Natural killer cell (primary cell): ENCODE data around the gene ATF6. TPM values are rescaled to one million over a fixed set of nuclear protein-coding genes. Genes with fewer than 3 reads are reported as not detected.

Experiments
- ATAC-seq, 3 donors: fragments of 150-1000 bp in 2 of 3; fragments of 200-7000 bp in 1 of 3; cut with Tn5 transposase; 1 replicate in 1 of 3; 2 replicates in 2 of 3; pipeline ENCODE4 v1.10.0; 2021; ENCODE audit warnings: mild to moderate bottlenecking in 2 of 3, moderate library complexity in 2 of 3
- DNase-seq, 2 donors: peaks; one replicate each; pipeline versions ENCODE4 v3.0.0 to v3.0.0-alpha.2; 2013 to 2021; ENCODE audit warnings: mixed read lengths in 1 of 2
- H3K27ac ChIP-seq: one replicate; pipeline ENCODE4 v1.5.1; 2013; ENCODE audit warnings: mild to moderate bottlenecking, low read length
- H3K27me3 ChIP-seq: one replicate; pipeline ENCODE4 v1.6.1; 2013; ENCODE audit warnings: low read length; ENCODE audit not compliant: control insufficient read depth, insufficient read depth
- H3K36me3 ChIP-seq: one replicate; pipeline ENCODE4 v1.6.1; 2013; ENCODE audit warnings: low read length; ENCODE audit not compliant: control insufficient read depth, insufficient read depth
- H3K4me1 ChIP-seq: one replicate; pipeline ENCODE4 v1.6.1; 2013; ENCODE audit warnings: low read length; ENCODE audit not compliant: control insufficient read depth, insufficient read depth
- H3K4me3 ChIP-seq: one replicate; pipeline ENCODE4 v1.5.1; 2013; ENCODE audit warnings: low read length
- H3K9me3 ChIP-seq: one replicate; pipeline ENCODE4 v1.6.1; 2013; ENCODE audit warnings: low read length; ENCODE audit not compliant: control insufficient read depth, insufficient read depth
- H3K27ac Mint-ChIP-seq, 2 donors: one replicate each; pipeline ENCODE4 v1.8.0; 2022; ENCODE audit warnings: mild to moderate bottlenecking in 2 of 2, mixed read lengths in 2 of 2, moderate library complexity in 1 of 2
- H3K27me3 Mint-ChIP-seq, 2 donors: one replicate each; pipeline ENCODE4 v1.8.0; 2022; ENCODE audit warnings: low read depth in 2 of 2, mixed read lengths in 2 of 2
- H3K36me3 Mint-ChIP-seq: one replicate; pipeline ENCODE4 v1.8.0; 2022; ENCODE audit warnings: mixed read lengths
- H3K4me1 Mint-ChIP-seq, 2 donors: one replicate each; pipeline ENCODE4 v1.8.0; 2022; ENCODE audit warnings: mixed read lengths in 2 of 2
- H3K4me3 Mint-ChIP-seq: one replicate; pipeline ENCODE4 v1.8.0; 2022; ENCODE audit warnings: mild to moderate bottlenecking, moderate library complexity, mixed read lengths
- H3K9me3 Mint-ChIP-seq, 2 donors: one replicate each; pipeline ENCODE4 v1.8.0; 2022; ENCODE audit warnings: mixed read lengths in 2 of 2
- WGBS: methylation state at CpG from one replicate; pipeline ENCODE4 v1.1.7; 2013; ENCODE audit warnings: missing lambda C conversion rate; ENCODE audit not compliant: insufficient coverage; 5-methylcytosine and 5-hydroxymethylcytosine counted together
- intact Hi-C: fragments of 100-400 bp; cut with micrococcal nuclease; formaldehyde crosslinking; loops from one replicate; pipeline ENCODE4 v1.14.2; 2022
- total RNA-seq, 4 donors: library from RNA; stranded (reverse); fragments of 120-200 nt in 1 of 4; gene quantifications; one replicate each; pipeline versions ENCODE4 v1.2.3 to v1.2.4, GENCODE V29; 2013 to 2022
- TF ChIP-seq, protein P1 (sequence below): fragments of 200-600 bp; IDR thresholded peaks from one replicate; pipeline ENCODE4 v1.8.0; 2022; ENCODE audit warnings: antibody characterized with exemption

Gene ATF6, protein sequence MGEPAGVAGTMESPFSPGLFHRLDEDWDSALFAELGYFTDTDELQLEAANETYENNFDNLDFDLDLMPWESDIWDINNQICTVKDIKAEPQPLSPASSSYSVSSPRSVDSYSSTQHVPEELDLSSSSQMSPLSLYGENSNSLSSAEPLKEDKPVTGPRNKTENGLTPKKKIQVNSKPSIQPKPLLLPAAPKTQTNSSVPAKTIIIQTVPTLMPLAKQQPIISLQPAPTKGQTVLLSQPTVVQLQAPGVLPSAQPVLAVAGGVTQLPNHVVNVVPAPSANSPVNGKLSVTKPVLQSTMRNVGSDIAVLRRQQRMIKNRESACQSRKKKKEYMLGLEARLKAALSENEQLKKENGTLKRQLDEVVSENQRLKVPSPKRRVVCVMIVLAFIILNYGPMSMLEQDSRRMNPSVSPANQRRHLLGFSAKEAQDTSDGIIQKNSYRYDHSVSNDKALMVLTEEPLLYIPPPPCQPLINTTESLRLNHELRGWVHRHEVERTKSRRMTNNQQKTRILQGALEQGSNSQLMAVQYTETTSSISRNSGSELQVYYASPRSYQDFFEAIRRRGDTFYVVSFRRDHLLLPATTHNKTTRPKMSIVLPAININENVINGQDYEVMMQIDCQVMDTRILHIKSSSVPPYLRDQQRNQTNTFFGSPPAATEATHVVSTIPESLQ
- 10 to 100 TPM; 16.8 to 25.0 (median 21.8) TPM for total RNA-seq
- total RNA-seq (2013): 30.8 TPM

DNA sequence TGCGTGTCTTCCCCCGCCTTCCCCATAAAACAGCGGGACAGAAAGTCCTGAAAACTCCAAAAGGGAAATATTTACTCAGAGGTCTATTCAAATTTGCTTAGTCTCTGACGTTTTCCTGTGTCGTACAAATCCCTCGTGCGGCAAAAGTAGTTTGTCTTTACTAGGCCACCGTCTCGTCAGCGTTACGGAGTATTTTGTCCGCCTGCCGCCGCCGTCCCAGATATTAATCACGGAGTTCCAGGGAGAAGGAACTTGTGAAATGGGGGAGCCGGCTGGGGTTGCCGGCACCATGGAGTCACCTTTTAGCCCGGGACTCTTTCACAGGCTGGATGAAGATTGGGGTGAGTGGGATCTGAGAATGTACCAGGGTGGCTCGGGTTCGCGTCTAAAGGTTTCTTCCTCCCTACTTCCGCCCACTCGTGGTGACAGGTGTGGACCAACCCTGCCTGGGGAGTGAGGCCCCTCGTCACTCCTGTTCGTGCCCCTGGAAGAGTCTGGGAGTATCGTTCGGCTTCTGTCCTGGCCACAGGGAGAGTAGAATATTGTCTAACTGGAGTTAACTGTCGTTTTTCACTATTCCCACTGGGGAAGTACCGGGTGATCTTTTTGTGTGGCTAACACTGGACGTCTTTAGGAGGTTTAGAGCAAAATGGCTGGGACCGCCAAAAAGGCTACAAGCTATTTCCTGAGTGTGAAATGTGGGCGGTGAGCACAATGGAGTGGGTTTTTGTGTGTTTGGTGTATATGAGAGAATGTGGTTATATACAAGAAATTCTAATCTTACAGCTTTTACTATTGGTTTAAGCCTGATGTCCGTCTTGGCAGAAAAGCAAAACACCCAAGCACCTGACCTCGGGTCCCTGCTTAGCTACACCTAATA lies at the start of gene ATF6:
TSS of gene ATF6 (plus strand) at position 219 of the 880 bp plus-strand sequence. CDS start at position 260, 41 bp downstream.
- peak within 1 kb of the TSS; percentile 85 for H3K27ac ChIP-seq
- H3K9me3 ChIP-seq: no peaks in the 10 kb centered on the region
- H3K4me3 ChIP-seq: peak within 1 kb of the TSS; percentile 79
- Mint-ChIP-seq H3K36me3 (no peaks in the 10 kb centered on the region), H3K4me1 (peaks cover 35 to 36% of the 10 kb centered on the region in 2 donors), H3K4me3 (peak within 1 kb of the TSS; percentile 96), H3K27me3 (no peaks in the 10 kb centered on the region), H3K27ac (peak within 1 kb of the TSS; percentile 94 to 97), H3K9me3 (no peaks in the 10 kb centered on the region)
- DNase-seq (peak; percentile 77 to 91), ATAC-seq (peak; percentile 76 to 87 (median 79))
- H3K27me3 ChIP-seq: no peaks in the 10 kb centered on the region
- WGBS: under 1% methylated on average over 34 of the region's 35 CpGs
- intact Hi-C loops: no loop called here
- H3K36me3 ChIP-seq: no peaks in the 10 kb centered on the region
- TF ChIP-seq, protein P1, sequence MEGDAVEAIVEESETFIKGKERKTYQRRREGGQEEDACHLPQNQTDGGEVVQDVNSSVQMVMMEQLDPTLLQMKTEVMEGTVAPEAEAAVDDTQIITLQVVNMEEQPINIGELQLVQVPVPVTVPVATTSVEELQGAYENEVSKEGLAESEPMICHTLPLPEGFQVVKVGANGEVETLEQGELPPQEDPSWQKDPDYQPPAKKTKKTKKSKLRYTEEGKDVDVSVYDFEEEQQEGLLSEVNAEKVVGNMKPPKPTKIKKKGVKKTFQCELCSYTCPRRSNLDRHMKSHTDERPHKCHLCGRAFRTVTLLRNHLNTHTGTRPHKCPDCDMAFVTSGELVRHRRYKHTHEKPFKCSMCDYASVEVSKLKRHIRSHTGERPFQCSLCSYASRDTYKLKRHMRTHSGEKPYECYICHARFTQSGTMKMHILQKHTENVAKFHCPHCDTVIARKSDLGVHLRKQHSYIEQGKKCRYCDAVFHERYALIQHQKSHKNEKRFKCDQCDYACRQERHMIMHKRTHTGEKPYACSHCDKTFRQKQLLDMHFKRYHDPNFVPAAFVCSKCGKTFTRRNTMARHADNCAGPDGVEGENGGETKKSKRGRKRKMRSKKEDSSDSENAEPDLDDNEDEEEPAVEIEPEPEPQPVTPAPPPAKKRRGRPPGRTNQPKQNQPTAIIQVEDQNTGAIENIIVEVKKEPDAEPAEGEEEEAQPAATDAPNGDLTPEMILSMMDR: no peak
- peaks cover 21% of the 10 kb centered on the region for H3K4me1 ChIP-seq

DNA sequence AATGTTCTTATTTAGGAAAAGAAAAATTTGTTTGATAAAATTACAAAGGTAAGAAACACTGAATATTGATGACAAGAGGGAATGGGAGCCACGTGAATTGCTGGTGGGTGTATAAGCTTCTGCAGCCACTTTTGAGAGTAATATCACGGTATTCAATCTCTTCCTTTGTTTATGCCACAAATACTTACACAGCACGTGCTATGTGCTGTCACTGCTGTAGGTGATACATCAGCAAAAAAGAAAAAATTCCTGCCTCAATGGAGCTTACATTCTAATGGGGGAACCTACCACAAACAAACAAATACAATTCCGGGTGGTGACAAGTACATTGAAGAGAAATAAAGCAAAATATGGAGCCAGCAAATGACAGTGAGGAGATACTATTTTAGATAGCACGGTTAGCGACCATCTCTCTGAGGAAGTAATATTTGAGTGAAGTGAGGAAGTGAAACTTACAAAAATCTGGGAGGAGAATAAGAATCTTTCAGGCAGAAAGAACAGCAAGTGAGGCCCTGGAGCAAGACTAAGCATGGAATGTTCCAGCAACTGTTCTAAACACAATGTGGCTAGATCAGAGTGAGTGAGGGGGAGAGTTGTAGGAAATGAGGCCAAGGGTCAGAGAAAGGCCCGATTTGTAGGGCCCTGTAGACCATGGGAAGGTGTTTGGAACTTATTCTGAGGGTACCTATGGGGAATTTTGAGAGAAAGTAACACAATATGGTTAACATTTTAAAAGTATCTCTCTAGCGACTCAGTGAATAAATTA lies 47.4 kb upstream of the ATF6 start:
- no peak overlapping the region for H3K4me3 Mint-ChIP-seq
- peaks cover 0 to 8% of the 10 kb centered on the region in 2 donors for H3K27me3 Mint-ChIP-seq
- Histone ChIP-seq H3K4me1 (peaks cover 7% of the 10 kb centered on the region), H3K9me3 (no peaks in the 10 kb centered on the region), H3K36me3 (no peaks in the 10 kb centered on the region), H3K27me3 (no peaks in the 10 kb centered on the region), H3K27ac (no peak overlapping the region), H3K4me3 (no peak overlapping the region)
- intact Hi-C loops: no loop called here
- DNase-seq (no peak), ATAC-seq (no peak)
- TF ChIP-seq, protein P1: no peak
- WGBS: 48% methylated on average over 6 of the region's 8 CpGs
- H3K9me3 Mint-ChIP-seq: no peaks in the 10 kb centered on the region
- peak overlapping the region in 1 of 2 donors; percentile 31 for H3K27ac Mint-ChIP-seq
- peaks cover 12 to 34% of the 10 kb centered on the region in 2 donors for H3K4me1 Mint-ChIP-seq
- no peaks in the 10 kb centered on the region for H3K36me3 Mint-ChIP-seq

DNA sequence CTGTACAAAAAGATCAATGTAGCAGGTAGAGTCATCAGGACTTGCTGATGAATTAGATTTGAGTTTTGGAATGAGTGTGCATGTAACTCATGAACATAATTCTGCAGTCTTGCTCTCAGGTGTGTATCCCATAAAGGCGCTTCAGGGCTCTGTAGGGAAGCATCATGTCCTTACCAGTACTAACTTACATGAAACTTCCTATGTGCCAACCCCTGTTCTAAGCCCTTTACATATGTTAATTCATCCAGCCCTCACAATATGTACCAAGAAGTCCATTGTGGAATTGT lies 46.9 kb upstream of the ATF6 start:
- 100% methylated on average over 1 of the region's 1 CpG for WGBS
- H3K36me3 ChIP-seq: no peaks in the 10 kb centered on the region
- peaks cover 17 to 39% of the 10 kb centered on the region in 2 donors for H3K4me1 Mint-ChIP-seq
- no peaks in the 10 kb centered on the region for H3K27me3 ChIP-seq
- no peaks in the 10 kb centered on the region for H3K9me3 Mint-ChIP-seq
- no peaks in the 10 kb centered on the region for H3K36me3 Mint-ChIP-seq
- peak overlapping the region in 1 of 2 donors; percentile 31 for H3K27ac Mint-ChIP-seq
- DNase-seq (no peak), ATAC-seq (no peak)
- H3K9me3 ChIP-seq: no peaks in the 10 kb centered on the region
- H3K27me3 Mint-ChIP-seq: peaks cover 0 to 8% of the 10 kb centered on the region in 2 donors
- TF ChIP-seq, protein P1: no peak
- H3K4me3 Mint-ChIP-seq: no peak overlapping the region
- no peak overlapping the region for H3K27ac ChIP-seq
- no peak overlapping the region for H3K4me3 ChIP-seq
- peaks cover 7% of the 10 kb centered on the region for H3K4me1 ChIP-seq
- intact Hi-C loops: no loop called here
